ENCODE measurements around the gene C22orf23. TPM values are rescaled to one million over a fixed set of nuclear protein-coding genes. Genes with fewer than 3 reads are reported as not detected.

The C22orf23 gene
- total RNA-seq, 1 donor, result 0.54 TPM

- no peak overlapping the region for H3K4me3 ChIP-seq (ENCODE audit: low read depth, low read length)
- no peak for DNase-seq (ENCODE audit: low read depth)
- TF ChIP-seq CTCF (IDR thresholded peaks at IDR 0.05; ENCODE audit: insufficient read depth, low read length), result no peak
These were observed 22.4 kb downstream of the C22orf23 start for GRCh38 chr22:37930952-37931440.

- TF ChIP-seq CTCF (IDR thresholded peaks at IDR 0.05; ENCODE audit: insufficient read depth, low read length), result peak; percentile 59
- no peak overlapping the region for H3K4me3 ChIP-seq (ENCODE audit: low read depth, low read length)
- DNase-seq (ENCODE audit: low read depth), result peak; percentile 33
These were observed 23.0 kb downstream of the C22orf23 start for GRCh38 chr22:37930270-37930951.

GRCh38 chr22:37929390-37929789 lies 24.0 kb downstream of the C22orf23 start:
- no peak overlapping the region for H3K4me3 ChIP-seq (ENCODE audit: low read depth, low read length)
- TF ChIP-seq CTCF (IDR thresholded peaks at IDR 0.05; ENCODE audit: insufficient read depth, low read length), result no peak
- no peak for DNase-seq (ENCODE audit: low read depth)

GRCh38 chr22:37927637-37927936 lies 25.8 kb downstream of the C22orf23 start:
- H3K4me3 ChIP-seq (ENCODE audit: low read depth, low read length), result no peak overlapping the region
- no peak for DNase-seq (ENCODE audit: low read depth)
- no peak for TF ChIP-seq CTCF (IDR thresholded peaks at IDR 0.05; ENCODE audit: insufficient read depth, low read length)

GRCh38 chr22:37926771-37927636 lies 26.4 kb downstream of the C22orf23 start:
- H3K4me3 ChIP-seq (ENCODE audit: low read depth, low read length), result no peak overlapping the region
- no peak for TF ChIP-seq CTCF (IDR thresholded peaks at IDR 0.05; ENCODE audit: insufficient read depth, low read length)
- no peak for DNase-seq (ENCODE audit: low read depth)

GRCh38 chr22:37926358-37926757 lies 27.0 kb downstream of the C22orf23 start:
- H3K4me3 ChIP-seq (ENCODE audit: low read depth, low read length), result no peak overlapping the region
- no peak for TF ChIP-seq CTCF (IDR thresholded peaks at IDR 0.05; ENCODE audit: insufficient read depth, low read length)
- no peak for DNase-seq (ENCODE audit: low read depth)
